ENCODE data around the gene COL18A1.

- TF ChIP-seq RAD21 (IDR thresholded peaks at IDR 0.05) (no peak), RXRA (IDR thresholded peaks at IDR 0.05) (no peak), MAX (IDR thresholded peaks at IDR 0.05) (no peak), ATF3 (IDR thresholded peaks at IDR 0.05) (no peak)
- TF ChIP-seq, protein P1, sequence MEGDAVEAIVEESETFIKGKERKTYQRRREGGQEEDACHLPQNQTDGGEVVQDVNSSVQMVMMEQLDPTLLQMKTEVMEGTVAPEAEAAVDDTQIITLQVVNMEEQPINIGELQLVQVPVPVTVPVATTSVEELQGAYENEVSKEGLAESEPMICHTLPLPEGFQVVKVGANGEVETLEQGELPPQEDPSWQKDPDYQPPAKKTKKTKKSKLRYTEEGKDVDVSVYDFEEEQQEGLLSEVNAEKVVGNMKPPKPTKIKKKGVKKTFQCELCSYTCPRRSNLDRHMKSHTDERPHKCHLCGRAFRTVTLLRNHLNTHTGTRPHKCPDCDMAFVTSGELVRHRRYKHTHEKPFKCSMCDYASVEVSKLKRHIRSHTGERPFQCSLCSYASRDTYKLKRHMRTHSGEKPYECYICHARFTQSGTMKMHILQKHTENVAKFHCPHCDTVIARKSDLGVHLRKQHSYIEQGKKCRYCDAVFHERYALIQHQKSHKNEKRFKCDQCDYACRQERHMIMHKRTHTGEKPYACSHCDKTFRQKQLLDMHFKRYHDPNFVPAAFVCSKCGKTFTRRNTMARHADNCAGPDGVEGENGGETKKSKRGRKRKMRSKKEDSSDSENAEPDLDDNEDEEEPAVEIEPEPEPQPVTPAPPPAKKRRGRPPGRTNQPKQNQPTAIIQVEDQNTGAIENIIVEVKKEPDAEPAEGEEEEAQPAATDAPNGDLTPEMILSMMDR (IDR thresholded peaks at IDR 0.05; ENCODE audit: low read depth, low read length, missing input control) = no peak
These were observed 139.7 kb downstream of the COL18A1 start for GRCh38 chr21:45544449-45545235.

Data from liver (tissue), 3 donors.